ENCODE data around the gene RPRD2.

Gene RPRD2

DNA sequence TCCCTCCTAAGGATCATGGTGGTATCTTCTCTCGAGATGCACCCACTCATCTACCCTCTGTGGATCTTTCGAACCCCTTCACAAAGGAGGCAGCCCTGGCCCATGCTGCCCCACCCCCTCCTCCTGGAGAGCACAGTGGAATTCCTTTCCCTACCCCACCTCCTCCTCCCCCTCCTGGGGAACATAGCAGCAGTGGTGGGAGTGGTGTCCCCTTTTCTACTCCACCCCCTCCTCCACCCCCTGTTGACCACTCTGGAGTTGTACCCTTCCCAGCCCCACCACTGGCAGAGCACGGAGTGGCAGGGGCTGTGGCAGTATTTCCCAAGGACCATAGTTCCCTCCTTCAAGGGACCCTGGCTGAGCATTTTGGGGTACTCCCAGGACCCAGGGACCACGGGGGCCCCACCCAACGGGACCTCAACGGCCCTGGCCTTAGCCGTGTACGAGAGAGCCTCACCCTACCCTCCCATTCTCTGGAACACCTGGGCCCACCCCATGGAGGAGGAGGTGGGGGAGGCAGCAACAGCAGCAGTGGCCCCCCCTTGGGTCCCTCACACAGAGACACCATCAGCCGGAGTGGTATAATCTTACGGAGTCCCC, 108.8 kb downstream of the RPRD2 start:
- DNase-seq (ENCODE audit: low read depth in 2 of 2): no peak

DNA sequence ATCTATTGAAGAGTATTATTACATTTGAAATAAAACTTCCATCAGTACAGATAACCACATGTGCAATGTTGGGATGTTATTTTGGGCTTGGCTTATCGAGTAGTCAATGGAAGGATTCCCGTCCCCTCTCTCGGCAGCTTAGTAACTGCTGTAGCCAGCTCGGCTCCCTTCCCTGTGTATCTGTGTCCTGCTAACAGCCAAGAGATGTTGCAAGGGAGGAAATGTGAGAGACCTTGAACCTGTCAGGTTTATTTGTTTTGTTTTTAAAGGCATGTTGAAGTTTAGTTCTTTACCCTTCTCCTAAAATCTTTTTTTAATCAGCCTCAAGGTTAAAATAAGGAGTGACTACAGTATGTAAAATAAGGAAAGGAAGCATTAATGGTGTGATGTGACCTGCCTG, 109.7 kb downstream of the RPRD2 start:
- DNase-seq (ENCODE audit: low read depth in 2 of 2): no peak

DNA sequence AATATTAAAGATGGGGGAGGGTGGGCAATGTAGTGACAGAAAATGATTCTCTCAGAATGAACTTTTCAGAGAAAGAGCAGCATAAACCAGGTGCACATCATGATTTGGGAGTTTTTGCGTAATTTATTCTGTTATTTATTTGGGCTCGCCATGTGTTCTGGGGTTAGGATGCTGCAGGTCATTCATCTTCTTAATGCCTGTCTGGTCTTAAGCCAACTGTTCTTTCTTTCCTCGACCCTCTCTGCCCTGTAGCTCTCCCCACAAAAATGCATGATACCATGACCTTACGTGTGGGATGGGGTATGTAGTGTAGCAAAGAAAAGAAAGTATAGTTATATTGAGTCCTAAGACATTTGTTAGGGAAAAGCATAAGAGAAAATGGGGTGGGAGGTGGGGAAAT, 110.9 kb downstream of the RPRD2 start:
- DNase-seq (ENCODE audit: low read depth in 2 of 2): no peak

DNA sequence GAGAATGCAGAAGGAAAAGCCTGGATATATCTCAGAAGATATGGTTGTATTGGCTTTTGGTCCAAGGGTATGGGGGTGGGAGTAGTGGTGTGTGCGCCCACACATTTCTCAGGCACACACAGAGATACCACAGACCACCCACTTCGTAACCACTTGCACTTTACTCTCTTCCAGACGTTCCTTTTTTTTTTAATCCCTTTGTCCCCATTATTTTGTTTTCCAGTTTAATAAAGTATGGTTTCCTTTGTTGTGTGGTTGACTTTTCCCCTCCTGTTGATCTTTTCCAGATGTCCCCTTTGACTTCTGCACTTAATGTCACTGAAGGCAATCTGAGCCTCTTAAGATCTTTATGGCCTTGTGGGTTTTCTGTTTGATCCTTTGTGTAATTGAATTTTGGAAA, 112.8 kb downstream of the RPRD2 start:
- DNase-seq (ENCODE audit: low read depth in 2 of 2): no peak

DNA sequence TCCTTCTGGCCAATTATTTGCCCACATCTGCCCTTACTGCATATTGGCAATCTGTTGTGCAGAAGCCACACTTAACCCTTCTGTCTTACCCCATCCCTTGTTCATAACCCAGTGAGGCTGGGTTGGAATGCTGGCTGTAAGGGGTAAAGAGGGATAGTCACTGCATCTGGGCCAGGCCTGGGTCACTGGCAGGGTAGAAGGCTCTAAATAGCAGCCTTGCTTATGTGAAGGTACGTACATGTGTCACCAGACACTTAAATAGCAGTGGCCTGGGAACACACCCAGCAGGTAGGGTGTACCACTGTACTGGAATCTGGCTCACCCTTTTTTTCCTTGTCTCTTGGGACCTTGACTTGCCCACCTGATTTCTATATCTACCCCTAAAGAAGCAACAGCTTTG, 113.4 kb downstream of the RPRD2 start:
- no peak for DNase-seq (ENCODE audit: low read depth in 2 of 2)

DNA sequence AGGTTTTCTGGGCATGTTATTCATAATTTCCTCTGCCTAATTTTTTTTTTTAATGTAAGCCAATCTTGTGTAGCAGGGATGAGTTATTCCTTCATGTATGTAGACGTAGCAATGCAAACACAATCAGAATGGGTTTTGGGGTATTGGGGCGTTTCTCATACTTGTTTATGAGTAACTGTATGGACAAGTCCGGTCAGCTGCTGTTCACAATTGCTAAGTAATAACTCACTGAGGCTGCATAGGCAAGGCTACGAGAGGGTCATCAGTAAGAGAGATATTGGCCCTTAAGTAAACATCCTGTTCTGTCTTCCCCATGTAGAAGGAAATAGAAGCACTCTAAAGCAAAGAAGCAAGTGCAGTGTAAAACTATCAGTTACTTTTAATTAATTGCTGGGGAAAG, 113.8 kb downstream of the RPRD2 start:
- DNase-seq (ENCODE audit: low read depth in 2 of 2): no peak

DNA sequence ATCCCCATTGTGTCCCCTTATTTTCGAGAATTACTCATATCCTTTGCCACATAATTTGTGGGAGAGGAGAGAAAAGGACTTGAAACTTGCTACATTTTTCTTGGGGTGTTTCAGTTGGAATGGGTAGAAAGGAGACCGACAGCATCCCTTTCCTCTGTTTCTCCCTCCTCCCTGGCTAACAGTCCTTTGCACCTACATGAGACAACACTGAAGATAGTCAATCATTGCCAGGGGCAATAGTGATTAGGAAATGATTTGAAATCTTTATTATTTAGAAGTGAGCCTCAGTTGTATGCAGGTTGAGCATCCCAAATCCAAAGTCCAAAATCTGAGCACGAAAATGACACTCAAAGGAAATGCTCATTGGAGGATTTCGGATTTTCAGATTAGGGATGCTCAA, 115.4 kb downstream of the RPRD2 start:
- DNase-seq (ENCODE audit: low read depth in 2 of 2): no peak

DNA sequence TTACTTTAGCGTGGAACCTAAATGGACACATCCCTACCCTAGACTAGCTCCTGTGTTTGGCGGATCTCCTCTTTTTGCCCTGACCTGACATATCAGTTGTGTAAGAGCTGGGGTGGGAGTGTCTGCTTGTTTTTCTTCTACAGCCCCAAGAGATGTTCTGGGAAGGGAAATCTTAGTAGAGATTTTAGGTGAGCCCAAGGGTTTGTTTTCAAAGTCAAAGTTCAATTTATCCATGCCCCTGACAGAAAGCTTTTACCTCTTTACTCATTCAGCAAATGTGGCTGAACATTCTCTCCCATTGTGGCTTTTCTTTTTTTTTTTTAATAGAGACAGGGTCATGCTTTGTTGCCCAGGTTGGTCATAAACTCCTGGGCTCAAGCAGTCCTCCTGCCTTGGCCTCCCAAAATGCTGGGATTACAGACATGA, 116.0 kb downstream of the RPRD2 start:
- DNase-seq (ENCODE audit: low read depth in 2 of 2): no peak

DNA sequence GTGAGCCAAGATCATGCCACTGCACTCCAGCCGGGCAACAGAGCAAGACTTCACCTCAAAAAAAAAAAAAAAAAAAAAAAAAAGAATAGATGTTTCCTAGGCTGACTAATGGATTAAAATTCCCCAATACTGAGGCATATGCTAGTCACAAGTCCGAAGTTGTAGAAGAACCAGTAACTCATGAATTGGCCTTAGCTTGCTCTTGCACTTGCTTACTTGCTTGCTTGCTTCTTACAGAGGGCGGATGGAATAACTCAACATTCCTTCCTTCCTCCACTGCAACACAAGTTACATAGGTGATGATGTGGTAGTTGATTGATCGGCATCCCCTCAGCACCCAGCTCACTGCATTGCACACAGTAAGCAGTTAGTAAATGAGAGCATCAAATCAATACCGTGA, 120.5 kb downstream of the RPRD2 start:
- no peak for DNase-seq (ENCODE audit: low read depth in 2 of 2)

DNA sequence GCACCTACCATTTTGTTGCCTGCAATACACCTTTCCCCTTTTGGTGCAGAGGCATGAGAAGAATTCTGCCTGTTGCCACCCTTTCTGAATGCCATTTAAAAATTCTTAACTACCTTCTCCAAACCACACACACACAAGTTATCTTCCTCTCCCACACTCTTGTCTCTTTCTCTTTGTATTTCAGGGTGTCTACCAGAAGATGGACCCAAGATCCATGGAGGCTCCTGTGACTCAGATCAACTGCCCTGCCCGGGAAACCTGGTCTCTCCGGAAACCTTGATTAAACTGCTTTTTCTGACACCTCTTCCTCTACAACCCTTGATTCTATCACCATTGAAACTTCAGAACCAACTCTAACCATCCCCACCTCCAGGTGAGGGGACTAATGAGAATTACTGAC, 120.9 kb downstream of the RPRD2 start:
- DNase-seq (ENCODE audit: low read depth in 2 of 2): no peak

DNA sequence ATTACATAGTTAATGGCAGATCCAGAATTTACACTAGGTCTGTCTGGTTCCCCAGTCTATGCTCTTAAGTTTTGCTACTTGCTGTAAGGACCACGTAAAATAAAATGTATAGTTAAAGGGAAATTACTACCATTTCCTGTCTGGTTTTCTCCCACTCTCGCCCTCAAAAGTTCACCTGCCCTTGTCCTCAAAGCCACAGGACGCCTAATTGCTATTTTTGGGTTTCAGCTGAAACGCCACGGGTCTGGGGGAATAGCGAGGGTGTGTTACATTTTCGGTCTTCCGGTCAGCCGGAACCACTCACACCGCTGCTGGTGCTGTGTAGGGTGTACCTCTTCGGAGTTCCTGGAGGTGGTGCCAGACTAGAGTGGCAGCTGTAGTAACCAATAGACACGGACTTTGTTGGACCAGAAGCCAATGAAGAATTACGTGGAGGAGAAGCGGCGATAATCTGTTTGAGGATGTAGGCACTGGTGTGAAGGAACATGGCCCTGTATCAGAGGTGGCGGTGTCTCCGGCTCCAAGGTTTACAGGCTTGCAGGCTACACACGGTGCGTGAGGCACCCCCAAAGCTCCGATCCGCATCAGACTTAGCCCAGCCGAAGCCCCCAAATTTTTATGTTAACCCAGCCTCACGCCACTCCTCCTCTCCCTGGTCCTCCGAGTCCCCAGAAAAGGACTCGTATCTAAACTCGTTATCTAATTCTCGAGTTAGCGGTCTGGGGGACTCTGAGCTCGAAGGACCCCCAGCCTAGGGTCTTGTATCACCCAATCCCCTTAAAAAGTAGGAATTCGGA, 123.2 kb downstream of the RPRD2 start, which contains the start of gene TARS2:
TSS of gene TARS2 (plus strand) at position 454 of the 797 bp plus-strand sequence. CDS start at position 486, 32 bp downstream.
- DNase-seq (ENCODE audit: low read depth in 2 of 2): peak; percentile 87 to 88

DNA sequence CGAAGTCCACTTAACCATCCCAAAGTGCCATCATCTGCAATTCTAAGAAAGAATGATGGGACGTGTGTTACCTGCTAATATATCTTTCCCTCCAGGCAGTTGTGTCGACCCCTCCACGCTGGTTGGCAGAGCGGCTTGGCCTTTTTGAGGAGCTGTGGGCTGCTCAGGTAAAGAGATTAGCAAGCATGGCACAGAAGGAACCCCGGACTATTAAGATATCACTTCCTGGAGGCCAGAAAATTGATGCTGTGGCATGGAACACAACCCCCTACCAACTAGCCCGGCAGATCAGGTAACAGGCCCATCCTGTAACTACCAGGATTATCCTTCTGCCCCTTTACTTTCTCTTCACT, 123.8 kb downstream of the RPRD2 start:
- DNase-seq (ENCODE audit: low read depth in 2 of 2): no peak

DNA sequence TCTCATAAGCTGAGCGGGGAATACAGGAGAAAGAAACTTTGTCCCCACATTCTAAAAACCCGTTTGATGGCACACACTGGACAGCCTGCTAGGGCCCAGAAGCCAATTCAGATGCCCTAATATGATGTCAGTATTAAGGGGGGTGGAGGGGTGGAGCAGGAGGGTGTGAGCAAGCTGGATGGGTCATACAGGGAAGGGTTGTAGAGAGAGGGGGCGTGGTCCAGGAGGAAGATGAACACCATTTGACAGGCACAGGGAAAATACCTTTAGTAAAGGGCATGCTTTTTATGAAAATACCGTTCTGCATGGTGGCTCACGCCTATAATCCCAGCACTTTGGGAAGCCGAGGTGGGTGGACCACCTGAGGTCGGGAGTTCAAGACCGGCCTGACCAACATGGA, 129.2 kb downstream of the RPRD2 start:
- no peak for DNase-seq (ENCODE audit: low read depth in 2 of 2)

DNA sequence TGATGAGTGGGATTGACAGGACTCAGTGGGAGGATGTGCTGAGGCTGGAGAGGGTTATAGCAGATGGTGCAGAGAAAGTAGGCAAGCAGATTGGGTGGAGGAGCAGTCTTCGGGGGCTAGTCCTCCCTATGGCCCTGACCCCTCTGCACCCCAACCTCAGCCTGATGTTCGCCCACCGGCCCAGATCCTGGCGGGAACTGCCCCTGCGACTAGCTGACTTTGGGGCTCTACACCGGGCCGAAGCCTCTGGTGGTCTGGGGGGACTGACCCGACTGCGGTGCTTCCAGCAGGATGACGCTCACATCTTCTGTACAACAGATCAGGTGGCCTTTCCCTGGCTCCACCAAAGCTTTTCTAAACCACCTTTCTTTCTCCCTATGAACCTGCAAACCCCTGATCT, 134.4 kb downstream of the RPRD2 start:
- no peak for DNase-seq (ENCODE audit: low read depth in 2 of 2)

DNA sequence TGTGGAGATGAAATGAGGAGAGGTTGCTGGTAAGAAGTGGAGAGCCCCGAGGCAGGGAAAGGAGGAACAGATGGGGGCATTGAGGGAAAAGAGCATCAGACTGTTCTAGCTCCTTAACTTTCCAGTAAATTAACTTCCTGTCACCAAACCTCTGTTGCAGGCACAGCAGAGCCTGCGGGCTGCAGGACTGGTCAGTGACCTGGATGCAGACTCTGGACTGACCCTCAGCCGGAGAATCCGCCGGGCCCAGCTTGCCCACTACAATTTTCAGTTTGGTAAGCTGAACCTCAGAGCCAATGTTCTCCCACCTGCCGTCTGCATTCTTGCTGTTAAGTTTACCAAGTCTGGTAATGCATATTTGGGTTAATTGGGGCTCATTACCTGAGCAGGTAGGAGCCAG, 141.5 kb downstream of the RPRD2 start:
- DNase-seq (ENCODE audit: low read depth in 2 of 2): no peak

DNA sequence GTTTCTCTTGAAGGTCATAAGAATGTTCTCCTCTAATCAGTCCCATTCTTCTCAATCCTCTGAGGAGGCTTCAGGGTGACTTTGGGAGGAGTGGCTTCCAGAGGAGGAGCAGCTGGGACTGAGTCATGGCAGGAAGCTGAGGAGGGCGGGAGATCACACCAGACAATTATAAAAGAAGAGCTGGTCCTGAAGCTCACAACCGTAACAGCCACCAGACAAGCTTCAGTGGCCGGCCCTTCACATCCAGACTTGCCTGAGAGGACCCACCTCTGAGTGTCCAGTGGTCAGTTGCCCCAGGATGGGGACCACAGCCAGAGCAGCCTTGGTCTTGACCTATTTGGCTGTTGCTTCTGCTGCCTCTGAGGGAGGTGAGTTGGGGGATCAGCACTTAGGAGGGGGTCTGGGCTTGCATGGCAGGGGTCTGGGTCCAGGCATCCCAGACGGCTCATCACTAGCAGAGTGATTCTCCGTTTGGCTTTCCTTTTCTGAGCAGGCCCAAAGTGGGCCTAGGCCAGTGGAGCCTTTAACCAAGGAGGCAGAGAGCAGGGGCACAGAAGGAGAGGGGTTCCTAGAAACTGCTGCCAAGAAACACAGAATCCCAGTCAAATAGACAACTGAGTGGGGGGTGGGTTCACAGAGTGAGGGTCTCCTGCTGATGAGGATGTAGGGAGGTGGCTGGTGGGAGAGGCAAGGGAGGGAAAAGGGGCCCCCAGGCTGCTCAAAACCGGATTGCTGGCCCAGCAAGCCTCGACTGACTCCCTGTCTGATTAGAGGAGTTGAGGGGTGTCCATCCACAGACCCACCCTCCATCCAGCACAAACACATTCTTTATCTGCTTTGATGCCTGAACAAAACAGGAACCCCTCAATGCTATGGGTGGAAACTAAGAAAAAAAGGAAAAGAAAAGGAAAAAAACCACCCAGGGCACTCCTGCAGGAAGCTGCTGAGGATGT, 144.2 kb downstream of the RPRD2 start, which contains the start of gene ECM1:
TSS of gene ECM1 (plus strand) at position 198 of the 953 bp plus-strand sequence. CDS start at position 299, 101 bp downstream.
- DNase-seq (ENCODE audit: low read depth in 2 of 2): no peak

DNA sequence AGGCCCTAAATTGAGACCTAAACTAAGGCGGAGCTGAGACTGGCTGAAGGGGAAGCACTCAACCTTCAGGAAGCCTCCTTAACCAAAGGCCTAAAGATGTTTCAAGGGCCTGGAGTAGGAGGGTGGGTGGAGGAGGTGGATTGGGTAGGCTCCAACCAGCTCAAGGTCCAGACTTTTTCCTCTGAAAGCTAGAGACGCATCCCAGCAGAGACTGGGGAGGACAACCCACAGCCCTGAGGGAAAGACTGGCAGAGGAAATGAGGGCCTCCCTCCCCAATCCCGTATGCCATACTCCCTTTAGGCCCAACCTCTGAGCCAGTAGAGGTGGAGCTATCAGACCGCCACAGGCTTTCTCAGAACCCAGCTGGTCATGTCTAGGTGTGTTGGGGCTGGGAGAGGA, 145.0 kb downstream of the RPRD2 start:
- no peak for DNase-seq (ENCODE audit: low read depth in 2 of 2)

DNA sequence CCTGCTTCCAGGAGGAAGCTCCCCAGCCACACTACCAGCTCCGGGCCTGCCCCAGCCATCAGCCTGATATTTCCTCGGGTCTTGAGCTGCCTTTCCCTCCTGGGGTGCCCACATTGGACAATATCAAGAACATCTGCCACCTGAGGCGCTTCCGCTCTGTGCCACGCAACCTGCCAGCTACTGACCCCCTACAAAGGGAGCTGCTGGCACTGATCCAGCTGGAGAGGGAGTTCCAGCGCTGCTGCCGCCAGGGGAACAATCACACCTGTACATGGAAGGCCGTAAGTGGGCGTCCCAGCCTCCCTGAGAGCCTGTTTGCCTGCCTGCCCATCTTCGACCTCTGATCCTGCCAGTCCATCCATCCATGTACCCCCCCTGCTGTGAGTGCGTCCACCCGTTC, 147.6 kb downstream of the RPRD2 start:
- no peak for DNase-seq (ENCODE audit: low read depth in 2 of 2)

DNA sequence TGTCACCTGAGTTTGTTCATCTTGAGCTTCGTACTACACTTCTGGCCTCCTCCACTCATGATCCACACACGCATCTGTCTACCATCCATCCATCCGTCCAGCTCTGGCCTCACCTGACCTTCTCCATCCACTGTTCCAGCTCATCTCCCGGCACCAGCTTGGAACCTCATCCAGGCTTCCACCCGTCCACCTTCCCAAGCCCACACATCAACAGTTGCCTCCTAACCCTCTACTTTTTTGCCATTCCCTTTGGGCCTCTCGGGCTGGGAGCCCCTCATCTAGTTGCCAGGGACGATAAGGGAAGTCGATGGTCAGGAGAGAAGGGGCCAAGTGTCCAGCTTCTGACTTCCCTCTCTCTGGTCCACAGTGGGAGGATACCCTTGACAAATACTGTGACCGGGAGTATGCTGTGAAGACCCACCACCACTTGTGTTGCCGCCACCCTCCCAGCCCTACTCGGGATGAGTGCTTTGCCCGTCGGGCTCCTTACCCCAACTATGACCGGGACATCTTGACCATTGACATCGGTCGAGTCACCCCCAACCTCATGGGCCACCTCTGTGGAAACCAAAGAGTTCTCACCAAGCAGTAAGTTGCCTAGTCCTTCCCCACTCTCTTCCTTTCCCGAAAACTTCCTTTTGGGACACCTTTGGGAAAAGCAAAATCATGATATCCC, 148.2 kb downstream of the RPRD2 start:
- DNase-seq (ENCODE audit: low read depth in 2 of 2): no peak

DNA sequence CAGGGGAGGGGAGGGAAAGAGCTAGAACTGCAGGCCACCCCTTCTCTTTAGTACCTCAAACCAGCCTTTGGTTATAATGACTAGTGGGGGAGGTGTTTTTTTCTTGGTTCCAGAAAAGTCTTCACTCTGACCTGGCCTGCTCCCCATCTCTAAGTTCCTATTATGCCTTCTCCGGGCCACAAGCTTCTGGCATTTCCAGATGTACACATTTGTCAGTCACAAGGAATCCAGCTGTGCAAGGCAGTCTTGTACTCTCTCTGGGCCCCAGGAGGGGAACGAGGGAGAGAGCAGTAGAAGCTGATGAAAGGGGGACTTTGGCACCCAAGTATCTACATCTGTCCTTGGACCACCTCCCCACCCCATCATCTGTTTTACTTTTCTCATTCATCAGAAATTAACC, 148.9 kb downstream of the RPRD2 start:
- DNase-seq (ENCODE audit: low read depth in 2 of 2): no peak

DNA sequence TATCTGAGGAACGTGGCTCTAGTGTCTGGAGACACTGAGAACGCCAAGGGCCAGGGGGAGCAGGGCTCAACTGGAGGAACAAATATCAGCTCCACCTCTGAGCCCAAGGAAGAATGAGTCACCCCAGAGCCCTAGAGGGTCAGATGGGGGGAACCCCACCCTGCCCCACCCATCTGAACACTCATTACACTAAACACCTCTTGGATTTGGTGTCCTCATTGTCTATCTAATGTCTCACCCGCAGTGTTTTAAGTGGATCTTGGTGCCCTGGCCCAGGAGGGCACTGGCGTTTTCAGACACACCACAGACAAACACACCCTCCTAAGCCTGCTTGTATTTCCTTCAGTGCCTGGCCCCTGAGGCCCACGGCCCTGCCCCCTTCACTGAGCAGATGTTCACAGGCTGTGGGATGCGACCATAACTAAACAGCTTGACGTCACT, 149.4 kb downstream of the RPRD2 start:
- no peak for DNase-seq (ENCODE audit: low read depth in 2 of 2)

DNA sequence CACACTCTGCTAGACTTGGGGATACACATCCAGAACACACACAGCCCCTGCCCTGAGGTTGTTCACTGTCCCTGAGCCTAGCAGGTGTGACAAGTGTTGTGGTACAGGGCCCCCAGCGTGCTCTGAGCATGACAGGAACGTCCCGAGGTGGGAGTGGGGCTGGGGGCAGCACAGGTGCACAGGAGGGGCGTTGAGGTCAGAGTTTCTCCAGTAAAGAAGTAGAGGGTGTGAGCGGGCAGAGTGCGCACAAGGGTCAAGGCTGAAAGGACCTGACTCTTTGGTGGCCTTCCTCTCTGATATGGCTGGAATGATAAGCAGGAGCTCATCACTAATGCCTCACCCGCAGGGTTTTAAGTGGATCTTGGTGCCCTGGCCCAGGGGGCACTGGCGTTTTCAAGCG, 150.3 kb downstream of the RPRD2 start:
- DNase-seq (ENCODE audit: low read depth in 2 of 2): no peak

Data from activated CD8-positive, alpha-beta memory T cell treated with anti-CD3 and anti-CD28 coated beads for 4 hours (primary cell).